Fibroblast of lung (primary cell): ENCODE results near the gene VWA5B1. TPM values are rescaled to one million over a fixed set of nuclear protein-coding genes. Genes with fewer than 3 reads are reported as not detected.

Experiments used
- DNase-seq, 2 donors: peaks; one replicate each; pipeline versions ENCODE4 v3.0.0 to v3.0.0-alpha.2; 2010; ENCODE audit warnings: low read depth in 2 of 2
- H2AFZ ChIP-seq: 2 replicates; pipeline ENCODE4 v1.5.1; 2012; ENCODE audit warnings: low read length, control low read depth, inconsistent platforms
- H3K27ac ChIP-seq: 2 replicates; pipeline ENCODE4 v1.5.1; 2011; ENCODE audit warnings: low read length, control low read depth; ENCODE audit not compliant: insufficient read depth
- H3K27me3 ChIP-seq: 2 replicates; pipeline ENCODE4 v1.5.1; 2011; ENCODE audit warnings: mild to moderate bottlenecking, low read length; ENCODE audit not compliant: control insufficient read depth, insufficient read depth
- H3K36me3 ChIP-seq: 2 replicates; pipeline ENCODE4 v1.5.1; 2011; ENCODE audit warnings: low read length; ENCODE audit not compliant: control insufficient read depth, insufficient read depth
- H3K4me1 ChIP-seq: 2 replicates; pipeline ENCODE4 v1.5.1; 2011; ENCODE audit warnings: low read length; ENCODE audit not compliant: control insufficient read depth, insufficient read depth; ENCODE audit errors: extremely low read depth
- H3K4me2 ChIP-seq: 2 replicates; pipeline ENCODE4 v1.5.1; 2011; ENCODE audit warnings: low read length, control low read depth; ENCODE audit not compliant: insufficient read depth; ENCODE audit errors: extremely low read depth
- H3K4me3 ChIP-seq, 4 experiments: fragments of 200-600 bp in 1 of 4; sonication (generic) in 1 of 4; replicated peaks in 1 of 4; 2 replicates each; pipeline ENCODE4 v1.5.1; 2011 to 2016; ENCODE audit warnings: low read length in 4 of 4, low read depth in 3 of 4, mild to moderate bottlenecking in 3 of 4, control low read depth in 2 of 4, inconsistent platforms in 1 of 4, mixed read lengths in 1 of 4; ENCODE audit not compliant: insufficient read depth in 1 of 4; ENCODE audit errors: control extremely low read depth in 1 of 4
- H3K79me2 ChIP-seq: 2 replicates; pipeline ENCODE4 v1.5.1; 2012; ENCODE audit warnings: mild to moderate bottlenecking, low read length, inconsistent platforms; ENCODE audit not compliant: control insufficient read depth, insufficient read depth
- H3K9ac ChIP-seq: 2 replicates; pipeline ENCODE4 v1.5.1; 2011; ENCODE audit warnings: mild to moderate bottlenecking, low read length, control low read depth; ENCODE audit not compliant: insufficient read depth
- H3K9me3 ChIP-seq: 2 replicates; pipeline ENCODE4 v1.5.1; 2012; ENCODE audit warnings: low read depth, low read length; ENCODE audit not compliant: control insufficient read depth, insufficient read depth
- H4K20me1 ChIP-seq: 2 replicates; pipeline ENCODE4 v1.5.1; 2011; ENCODE audit warnings: low read length; ENCODE audit not compliant: control insufficient read depth, insufficient read depth; ENCODE audit errors: extremely low read depth
- EZH2 ChIP-seq: IDR thresholded peaks from 2 replicates; pipeline ENCODE4 v1.5.1; 2012; ENCODE audit warnings: low read length, control low read depth, mild to moderate bottlenecking; ENCODE audit errors: missing control alignments
- polyA plus RNA-seq, 2 donors: library from polyadenylated mRNA; depleted of rRNA in 1 of 2; stranded (reverse) in 1 of 2; unstranded in 1 of 2; fragments of >200 nt; gene quantifications; 2 replicates each; pipeline ENCODE4 v1.2.1, GENCODE V29; 2011 to 2012; ENCODE audit warnings: missing spikeins in 1 of 2
- total RNA-seq: library from RNA; depleted of rRNA; stranded (reverse); fragments of >200 nt; gene quantifications from 2 replicates; pipeline ENCODE4 v1.2.1, GENCODE V29; 2014
- TF ChIP-seq, protein P1 (sequence below), 2 donors: IDR thresholded peaks in 1 of 2; conservative IDR thresholded peaks in 1 of 2; 1 replicate in 1 of 2; 2 replicates in 1 of 2; pipeline ENCODE4 v1.5.1; 2011 to 2012; ENCODE audit warnings: low read length in 2 of 2, control low read depth in 1 of 2, inconsistent platforms in 1 of 2, low read depth in 1 of 2, mild to moderate bottlenecking in 1 of 2

VWA5B1 gene
- total and polyA plus RNA-seq, 2 donors (not counting 1 experiment from before 2014, with no cell fraction given): not detected

DNA sequence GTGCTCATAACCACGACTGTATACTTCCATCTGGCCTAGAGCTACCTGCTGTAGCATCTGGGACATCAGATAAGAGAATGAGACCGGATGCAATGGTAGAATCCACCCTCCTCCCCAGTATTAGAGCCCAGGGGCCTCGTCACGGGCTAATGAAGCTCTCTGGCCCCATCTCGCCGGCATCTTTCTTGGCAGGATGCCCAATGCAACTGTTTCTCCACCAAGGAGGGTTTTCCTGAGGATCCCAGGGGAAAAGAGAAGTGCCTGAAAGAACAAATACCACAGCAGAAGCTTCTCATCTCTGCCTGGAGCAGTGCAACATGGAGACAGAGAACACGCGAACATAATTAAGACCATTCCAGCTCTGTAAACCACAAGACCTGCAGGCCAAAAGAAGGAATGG is 80.0 kb downstream of the VWA5B1 start:
- no peak overlapping the region for H3K4me2 ChIP-seq
- H2AFZ ChIP-seq: no peak overlapping the region
- DNase-seq: no peak
- TF ChIP-seq, protein P1, sequence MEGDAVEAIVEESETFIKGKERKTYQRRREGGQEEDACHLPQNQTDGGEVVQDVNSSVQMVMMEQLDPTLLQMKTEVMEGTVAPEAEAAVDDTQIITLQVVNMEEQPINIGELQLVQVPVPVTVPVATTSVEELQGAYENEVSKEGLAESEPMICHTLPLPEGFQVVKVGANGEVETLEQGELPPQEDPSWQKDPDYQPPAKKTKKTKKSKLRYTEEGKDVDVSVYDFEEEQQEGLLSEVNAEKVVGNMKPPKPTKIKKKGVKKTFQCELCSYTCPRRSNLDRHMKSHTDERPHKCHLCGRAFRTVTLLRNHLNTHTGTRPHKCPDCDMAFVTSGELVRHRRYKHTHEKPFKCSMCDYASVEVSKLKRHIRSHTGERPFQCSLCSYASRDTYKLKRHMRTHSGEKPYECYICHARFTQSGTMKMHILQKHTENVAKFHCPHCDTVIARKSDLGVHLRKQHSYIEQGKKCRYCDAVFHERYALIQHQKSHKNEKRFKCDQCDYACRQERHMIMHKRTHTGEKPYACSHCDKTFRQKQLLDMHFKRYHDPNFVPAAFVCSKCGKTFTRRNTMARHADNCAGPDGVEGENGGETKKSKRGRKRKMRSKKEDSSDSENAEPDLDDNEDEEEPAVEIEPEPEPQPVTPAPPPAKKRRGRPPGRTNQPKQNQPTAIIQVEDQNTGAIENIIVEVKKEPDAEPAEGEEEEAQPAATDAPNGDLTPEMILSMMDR (conservative IDR thresholded peaks at IDR 0.05 in 1 of 2, IDR thresholded peaks at IDR 0.05 in 1 of 2; ENCODE audit: low read depth in 1 of 2, low read length in 2 of 2): no peak
- no peak for TF ChIP-seq EZH2
- H3K27ac ChIP-seq: no peak overlapping the region
- no peaks in the 10 kb centered on the region for H3K36me3 ChIP-seq
- no peaks in the 10 kb centered on the region for H3K4me1 ChIP-seq
- no peaks in the 10 kb centered on the region for H3K79me2 ChIP-seq
- no peak overlapping the region for H3K4me3 ChIP-seq
- H3K9me3 ChIP-seq: no peaks in the 10 kb centered on the region
- peaks cover 37% of the 10 kb centered on the region for H3K27me3 ChIP-seq
- H4K20me1 ChIP-seq: no peaks in the 10 kb centered on the region
- H3K9ac ChIP-seq: no peak overlapping the region

DNA sequence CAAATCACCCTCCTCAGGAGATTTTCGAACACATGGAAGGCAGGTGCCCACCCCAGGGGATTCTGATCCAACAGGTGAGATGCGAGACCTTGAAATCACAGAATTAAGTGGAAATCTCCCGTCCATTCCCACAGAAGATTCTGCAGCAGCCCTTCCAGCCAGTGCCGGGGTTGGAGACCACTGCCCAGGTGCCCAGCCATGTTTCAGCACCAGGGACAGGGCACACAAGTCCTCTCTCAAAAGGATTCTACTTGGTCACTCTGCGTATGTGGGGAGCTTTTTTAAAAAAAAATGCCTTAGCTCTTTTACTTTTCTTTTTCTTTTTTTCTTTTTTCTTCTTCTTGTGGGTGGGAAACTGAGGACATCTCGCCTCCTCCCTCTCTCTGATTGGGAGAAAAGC is 80.7 kb downstream of the VWA5B1 start:
- Histone ChIP-seq H2AFZ (no peak overlapping the region), H3K4me1 (peaks cover 2% of the 10 kb centered on the region), H3K9me3 (no peaks in the 10 kb centered on the region), H3K4me3 (no peak overlapping the region), H3K36me3 (no peaks in the 10 kb centered on the region), H3K4me2 (no peak overlapping the region), H4K20me1 (no peaks in the 10 kb centered on the region), H3K9ac (no peak overlapping the region), H3K27ac (no peak overlapping the region), H3K79me2 (no peaks in the 10 kb centered on the region), H3K27me3 (peaks cover 36% of the 10 kb centered on the region)
- TF ChIP-seq, protein P1 (conservative IDR thresholded peaks at IDR 0.05 in 1 of 2, IDR thresholded peaks at IDR 0.05 in 1 of 2; ENCODE audit: low read depth in 1 of 2, low read length in 2 of 2): no peak
- TF ChIP-seq EZH2: no peak
- DNase-seq: peak; percentile 27 to 41

DNA sequence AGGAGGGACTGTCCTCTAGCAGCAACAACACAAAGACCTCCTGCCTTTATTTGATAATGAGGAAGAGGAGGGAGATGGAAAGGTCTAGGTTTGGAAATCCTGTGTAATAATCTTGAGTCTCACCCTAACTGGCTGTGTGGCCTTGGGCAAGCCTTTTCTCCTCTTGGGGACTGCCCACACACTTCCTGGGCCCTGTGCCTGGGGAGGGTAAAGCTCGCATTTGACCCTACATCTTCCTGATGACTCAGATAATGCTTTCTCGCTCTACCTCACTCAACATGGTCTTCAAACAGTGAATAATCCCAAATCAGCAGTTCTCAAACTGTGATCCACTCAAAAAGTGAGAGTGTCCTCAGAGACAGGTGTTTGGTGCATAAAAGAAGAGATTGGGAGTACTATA is 81.2 kb downstream of the VWA5B1 start:
- Histone ChIP-seq H3K4me3 (no peak overlapping the region), H3K4me2 (no peak overlapping the region), H4K20me1 (no peaks in the 10 kb centered on the region), H3K4me1 (peaks cover 2% of the 10 kb centered on the region), H3K9me3 (no peaks in the 10 kb centered on the region), H3K36me3 (no peaks in the 10 kb centered on the region), H3K27me3 (peaks cover 31% of the 10 kb centered on the region), H3K79me2 (no peaks in the 10 kb centered on the region), H3K27ac (no peak overlapping the region), H2AFZ (no peak overlapping the region), H3K9ac (no peak overlapping the region)
- no peak for DNase-seq
- no peak for TF ChIP-seq EZH2
- TF ChIP-seq, protein P1 (conservative IDR thresholded peaks at IDR 0.05 in 1 of 2, IDR thresholded peaks at IDR 0.05 in 1 of 2; ENCODE audit: low read depth in 1 of 2, low read length in 2 of 2): no peak
